Measurements from ENCODE around the gene COPA.

DNA sequence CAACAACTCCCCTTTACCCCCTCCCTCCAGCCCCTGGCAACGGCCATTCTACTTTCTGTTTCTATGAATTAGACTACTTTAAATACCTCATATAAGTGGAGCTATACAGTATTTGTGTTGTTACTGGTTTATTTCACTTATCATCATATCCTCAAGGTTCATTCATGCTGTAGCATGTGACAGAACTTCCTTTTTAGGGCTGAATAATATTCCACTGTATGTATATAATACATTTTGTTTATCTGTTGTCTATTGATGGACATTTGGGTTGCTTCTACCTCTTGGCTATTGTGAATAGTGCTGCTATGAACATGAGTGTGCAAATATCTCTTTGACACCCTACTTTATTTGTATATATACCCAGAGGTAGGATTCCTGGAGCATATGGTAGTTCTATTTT is 26.0 kb upstream of the COPA start:
- TF ChIP-seq, protein P1, sequence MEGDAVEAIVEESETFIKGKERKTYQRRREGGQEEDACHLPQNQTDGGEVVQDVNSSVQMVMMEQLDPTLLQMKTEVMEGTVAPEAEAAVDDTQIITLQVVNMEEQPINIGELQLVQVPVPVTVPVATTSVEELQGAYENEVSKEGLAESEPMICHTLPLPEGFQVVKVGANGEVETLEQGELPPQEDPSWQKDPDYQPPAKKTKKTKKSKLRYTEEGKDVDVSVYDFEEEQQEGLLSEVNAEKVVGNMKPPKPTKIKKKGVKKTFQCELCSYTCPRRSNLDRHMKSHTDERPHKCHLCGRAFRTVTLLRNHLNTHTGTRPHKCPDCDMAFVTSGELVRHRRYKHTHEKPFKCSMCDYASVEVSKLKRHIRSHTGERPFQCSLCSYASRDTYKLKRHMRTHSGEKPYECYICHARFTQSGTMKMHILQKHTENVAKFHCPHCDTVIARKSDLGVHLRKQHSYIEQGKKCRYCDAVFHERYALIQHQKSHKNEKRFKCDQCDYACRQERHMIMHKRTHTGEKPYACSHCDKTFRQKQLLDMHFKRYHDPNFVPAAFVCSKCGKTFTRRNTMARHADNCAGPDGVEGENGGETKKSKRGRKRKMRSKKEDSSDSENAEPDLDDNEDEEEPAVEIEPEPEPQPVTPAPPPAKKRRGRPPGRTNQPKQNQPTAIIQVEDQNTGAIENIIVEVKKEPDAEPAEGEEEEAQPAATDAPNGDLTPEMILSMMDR (IDR thresholded peaks at IDR 0.05): no peak
- TF ChIP-seq POLR2AphosphoS5 (IDR thresholded peaks at IDR 0.05; ENCODE audit: low read depth, low read length) (no peak), SIN3A (IDR thresholded peaks at IDR 0.05; ENCODE audit: borderline replicate concordance, insufficient read depth, low read depth, low read length) (no peak)

Data from Panc1 (cell line).